Epithelial cell of proximal tubule (primary cell): Measurements from ENCODE around the gene CEP20. TPM values are rescaled to one million over a fixed set of nuclear protein-coding genes. Genes with fewer than 3 reads are reported as not detected.

Source experiments
- DNase-seq: peaks from one replicate; pipeline ENCODE4 v3.0.0-alpha.2; 2011; ENCODE audit warnings: low read depth
- H3K4me3 ChIP-seq: 2 replicates; pipeline ENCODE4 v1.5.1; 2011; ENCODE audit warnings: low read depth, mild to moderate bottlenecking, low read length
- CTCF ChIP-seq: conservative IDR thresholded peaks from 2 replicates; pipeline ENCODE4 v1.5.1; 2012; ENCODE audit warnings: low read depth, mild to moderate bottlenecking, low read length
- total RNA-seq: library from RNA; depleted of rRNA; stranded (reverse); fragments of >200 nt; gene quantifications from 2 replicates; pipeline ENCODE4 v1.2.3, GENCODE V29; 2015

The CEP20 gene
- total RNA-seq, 1 donor from 2014 or later: 39.1 TPM

DNA sequence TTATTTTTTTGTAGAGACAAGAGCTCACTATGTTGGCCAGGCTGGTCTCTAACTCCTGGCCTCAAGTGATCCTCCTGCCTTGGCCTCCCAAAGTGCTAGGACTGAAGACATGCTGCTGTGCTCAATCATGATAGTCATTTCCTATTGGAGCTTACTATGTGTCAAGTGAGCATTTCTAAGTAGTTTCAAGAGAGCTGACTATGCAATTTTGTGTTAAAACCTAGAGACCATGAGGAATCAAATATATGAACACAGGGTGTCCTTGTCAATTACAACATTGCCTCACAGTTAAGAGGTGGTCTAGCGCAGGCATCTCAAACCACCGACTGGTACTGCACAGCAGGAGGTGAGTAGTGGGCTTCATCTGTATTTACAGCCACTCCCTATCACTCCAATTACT lies 69.4 kb downstream of the CEP20 start:
- H3K4me3 ChIP-seq: no peak overlapping the region
- DNase-seq: no peak
- no peak for TF ChIP-seq CTCF

DNA sequence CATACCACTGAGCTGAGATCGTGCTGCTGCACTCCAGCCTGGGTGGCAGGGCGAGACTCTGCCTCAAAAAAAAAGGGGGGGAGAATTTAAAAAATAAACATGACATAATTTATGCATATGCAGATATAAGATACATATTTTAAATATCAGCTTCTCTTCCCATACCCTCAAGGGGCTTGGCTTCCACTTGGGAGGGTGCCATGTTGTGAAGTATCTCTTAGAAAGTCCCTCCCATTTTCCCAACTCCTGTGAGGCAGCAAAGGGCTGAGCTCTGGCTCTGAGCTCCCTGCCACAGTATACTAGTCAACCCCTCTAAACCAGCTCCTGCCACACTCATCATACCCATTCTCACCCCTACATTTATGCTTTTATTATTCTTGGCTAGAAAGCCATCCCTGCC lies 71.0 kb downstream of the CEP20 start:
- DNase-seq: no peak
- H3K4me3 ChIP-seq: no peak overlapping the region
- no peak for TF ChIP-seq CTCF

GRCh38 chr16:15816228-15816627 lies 72.2 kb downstream of the CEP20 start:
- DNase-seq: no peak
- H3K4me3 ChIP-seq: no peak overlapping the region
- TF ChIP-seq CTCF: no peak

Other genes with a start within 250 kb of the CEP20 start
- 6.9 and 9.5 TPM in 2 replicates for gene MARF1, start 245.4 kb downstream of the CEP20 start, total RNA-seq
- gene NDE1, start 238.4 kb downstream of the CEP20 start, total RNA-seq: 45.3 and 47.7 TPM in 2 replicates
- not detected in 2 replicates for gene MYH11, start 31.6 kb downstream of the CEP20 start, total RNA-seq
- 15.9 and 18.1 TPM in 2 replicates for gene ABCC1, start 61.0 kb upstream of the CEP20 start, total RNA-seq